GM12891 (cell line): Measurements from ENCODE around the gene KIF5C.

ENCODE experiments used
- POLR2A ChIP-seq: IDR thresholded peaks from 2 replicates; pipeline ENCODE4 v1.6.1; 2011; ENCODE audit warnings: low read depth, low read length, control low read depth
- POLR2AphosphoS5 ChIP-seq: IDR thresholded peaks from 2 replicates; pipeline ENCODE4 v1.6.1; 2011; ENCODE audit warnings: low read depth, low read length, control low read depth
- POU2F2 ChIP-seq: IDR thresholded peaks from 2 replicates; pipeline ENCODE4 v1.6.1; 2011; ENCODE audit warnings: low read depth, mild to moderate bottlenecking, control low read depth, low read length, moderate library complexity
- SPI1 ChIP-seq: IDR thresholded peaks from 2 replicates; pipeline ENCODE4 v1.6.1; 2011; ENCODE audit warnings: low read depth, low read length, control low read depth

- TF ChIP-seq POLR2A (no peak), POLR2AphosphoS5 (no peak), POU2F2 (no peak), SPI1 (no peak)
Measured at GRCh38 chr2:149028377-149028776, 153.3 kb downstream of the KIF5C start.
